ENCODE measurements around the gene DCD.

The DCD gene

GRCh38 chr12:54604436-54604835 lies 43.7 kb downstream of the DCD start:
- peaks cover 8% of the 10 kb centered on the region for H3K4me1 ChIP-seq (ENCODE audit: control insufficient read depth, insufficient read depth, low read depth, low read length)
- H3K23ac ChIP-seq (ENCODE audit: low read length in 2 of 2): no peak overlapping the region
- H2BK12ac ChIP-seq (ENCODE audit: low read length in 2 of 2): no peak overlapping the region
- DNase-seq: no peak
- no peak overlapping the region for H2AK5ac ChIP-seq (ENCODE audit: low read length, severe bottlenecking)
- no peak overlapping the region for H3K27ac ChIP-seq (ENCODE audit: low read length, poor library complexity, severe bottlenecking)
- H2BK15ac ChIP-seq (ENCODE audit: low read depth, poor library complexity, severe bottlenecking): no peak overlapping the region
- no peak overlapping the region for H3K4me3 ChIP-seq (ENCODE audit: insufficient read depth in 1 of 2, low read depth in 1 of 2, low read length in 2 of 2)
- H4K91ac ChIP-seq (ENCODE audit: low read length): no peak overlapping the region
- H3K9ac ChIP-seq (ENCODE audit: low read length): no peak overlapping the region
- H3K79me1 ChIP-seq (replicated peaks; ENCODE audit: low read length, poor library complexity, severe bottlenecking): no peaks in the 10 kb centered on the region
- no peak overlapping the region for H2BK120ac ChIP-seq (ENCODE audit: low read depth, low read length)
- H3K9me3 ChIP-seq (ENCODE audit: control insufficient read depth, low read length): no peaks in the 10 kb centered on the region
- H3K27me3 ChIP-seq (ENCODE audit: control insufficient read depth in 1 of 2, insufficient read depth in 1 of 2, low read length in 2 of 2): peaks cover 35 to 38% of the 10 kb centered on the region in 2 experiments
- no peak overlapping the region for H3K18ac ChIP-seq (ENCODE audit: low read depth in 1 of 2, low read length in 2 of 2)
- H3K14ac ChIP-seq (ENCODE audit: low read length in 2 of 2): no peak overlapping the region
- 82% methylated on average over 3 of the region's 4 CpGs for WGBS
- H2AFZ ChIP-seq (ENCODE audit: low read depth, low read length): no peak overlapping the region
- no peaks in the 10 kb centered on the region for H3K36me3 ChIP-seq (ENCODE audit: control insufficient read depth in 1 of 2, insufficient read depth in 2 of 2, low read depth in 1 of 2, low read length in 2 of 2)
- no peak overlapping the region for H2BK5ac ChIP-seq (ENCODE audit: low read depth, low read length, poor library complexity, severe bottlenecking)
- H3K4ac ChIP-seq (ENCODE audit: low read depth in 1 of 2, low read length in 2 of 2): no peak overlapping the region
- H4K8ac ChIP-seq (ENCODE audit: low read length): no peak overlapping the region
- H3K4me2 ChIP-seq (ENCODE audit: low read length, poor library complexity, severe bottlenecking): no peak overlapping the region

- H3K4me1 ChIP-seq (ENCODE audit: control insufficient read depth, insufficient read depth, low read depth, low read length): peaks cover 8% of the 10 kb centered on the region
- 83% methylated on average over 5 of the region's 5 CpGs for WGBS
- H2BK5ac ChIP-seq (ENCODE audit: low read depth, low read length, poor library complexity, severe bottlenecking): no peak overlapping the region
- H4K8ac ChIP-seq (ENCODE audit: low read length): no peak overlapping the region
- H3K27ac ChIP-seq (ENCODE audit: low read length, poor library complexity, severe bottlenecking): no peak overlapping the region
- no peak overlapping the region for H3K14ac ChIP-seq (ENCODE audit: low read length in 2 of 2)
- no peak overlapping the region for H2BK12ac ChIP-seq (ENCODE audit: low read length in 2 of 2)
- no peak overlapping the region for H3K18ac ChIP-seq (ENCODE audit: low read depth in 1 of 2, low read length in 2 of 2)
- H3K9ac ChIP-seq (ENCODE audit: low read length): no peak overlapping the region
- peaks cover 35 to 37% of the 10 kb centered on the region in 2 experiments for H3K27me3 ChIP-seq (ENCODE audit: control insufficient read depth in 1 of 2, insufficient read depth in 1 of 2, low read length in 2 of 2)
- H2BK15ac ChIP-seq (ENCODE audit: low read depth, poor library complexity, severe bottlenecking): no peak overlapping the region
- DNase-seq: no peak
- H4K91ac ChIP-seq (ENCODE audit: low read length): no peak overlapping the region
- no peak overlapping the region for H3K4ac ChIP-seq (ENCODE audit: low read depth in 1 of 2, low read length in 2 of 2)
- no peaks in the 10 kb centered on the region for H3K36me3 ChIP-seq (ENCODE audit: control insufficient read depth in 1 of 2, insufficient read depth in 2 of 2, low read depth in 1 of 2, low read length in 2 of 2)
- H3K23ac ChIP-seq (ENCODE audit: low read length in 2 of 2): no peak overlapping the region
- H2BK120ac ChIP-seq (ENCODE audit: low read depth, low read length): no peak overlapping the region
- H2AFZ ChIP-seq (ENCODE audit: low read depth, low read length): no peak overlapping the region
- H3K4me2 ChIP-seq (ENCODE audit: low read length, poor library complexity, severe bottlenecking): no peak overlapping the region
- no peak overlapping the region for H2AK5ac ChIP-seq (ENCODE audit: low read length, severe bottlenecking)
- H3K79me1 ChIP-seq (replicated peaks; ENCODE audit: low read length, poor library complexity, severe bottlenecking): no peaks in the 10 kb centered on the region
- no peak overlapping the region for H3K4me3 ChIP-seq (ENCODE audit: insufficient read depth in 1 of 2, low read depth in 1 of 2, low read length in 2 of 2)
- no peaks in the 10 kb centered on the region for H3K9me3 ChIP-seq (ENCODE audit: control insufficient read depth, low read length)
Observed at GRCh38 chr12:54603872-54604271, 44.3 kb downstream of the DCD start.

GRCh38 chr12:54603173-54603814 lies 44.9 kb downstream of the DCD start:
- H3K27ac ChIP-seq (ENCODE audit: low read length, poor library complexity, severe bottlenecking): no peak overlapping the region
- no peak overlapping the region for H2BK5ac ChIP-seq (ENCODE audit: low read depth, low read length, poor library complexity, severe bottlenecking)
- H3K36me3 ChIP-seq (ENCODE audit: control insufficient read depth in 1 of 2, insufficient read depth in 2 of 2, low read depth in 1 of 2, low read length in 2 of 2): no peaks in the 10 kb centered on the region
- no peak overlapping the region for H3K14ac ChIP-seq (ENCODE audit: low read length in 2 of 2)
- no peak overlapping the region for H3K9ac ChIP-seq (ENCODE audit: low read length)
- H2BK12ac ChIP-seq (ENCODE audit: low read length in 2 of 2): no peak overlapping the region
- H3K27me3 ChIP-seq (ENCODE audit: control insufficient read depth in 1 of 2, insufficient read depth in 1 of 2, low read length in 2 of 2): peaks cover 32 to 36% of the 10 kb centered on the region in 2 experiments
- no peak overlapping the region for H4K8ac ChIP-seq (ENCODE audit: low read length)
- no peak overlapping the region for H3K23ac ChIP-seq (ENCODE audit: low read length in 2 of 2)
- H2BK120ac ChIP-seq (ENCODE audit: low read depth, low read length): no peak overlapping the region
- no peak overlapping the region for H3K4me2 ChIP-seq (ENCODE audit: low read length, poor library complexity, severe bottlenecking)
- H2AFZ ChIP-seq (ENCODE audit: low read depth, low read length): no peak overlapping the region
- peaks cover 8% of the 10 kb centered on the region for H3K4me1 ChIP-seq (ENCODE audit: control insufficient read depth, insufficient read depth, low read depth, low read length)
- H2BK15ac ChIP-seq (ENCODE audit: low read depth, poor library complexity, severe bottlenecking): no peak overlapping the region
- DNase-seq: peak; percentile 66
- H3K18ac ChIP-seq (ENCODE audit: low read depth in 1 of 2, low read length in 2 of 2): no peak overlapping the region
- no peaks in the 10 kb centered on the region for H3K79me1 ChIP-seq (replicated peaks; ENCODE audit: low read length, poor library complexity, severe bottlenecking)
- no peaks in the 10 kb centered on the region for H3K9me3 ChIP-seq (ENCODE audit: control insufficient read depth, low read length)
- no peak overlapping the region for H4K91ac ChIP-seq (ENCODE audit: low read length)
- WGBS: 7% methylated on average over 5 of the region's 8 CpGs
- no peak overlapping the region for H3K4me3 ChIP-seq (ENCODE audit: insufficient read depth in 1 of 2, low read depth in 1 of 2, low read length in 2 of 2)
- no peak overlapping the region for H3K4ac ChIP-seq (ENCODE audit: low read depth in 1 of 2, low read length in 2 of 2)
- no peak overlapping the region for H2AK5ac ChIP-seq (ENCODE audit: low read length, severe bottlenecking)

GRCh38 chr12:54602661-54603060 lies 45.5 kb downstream of the DCD start:
- Histone ChIP-seq H2AK5ac (ENCODE audit: low read length, severe bottlenecking) (no peak overlapping the region), H2BK12ac (ENCODE audit: low read length in 2 of 2) (no peak overlapping the region), H3K23ac (ENCODE audit: low read length in 2 of 2) (no peak overlapping the region), H3K27me3 (ENCODE audit: control insufficient read depth in 1 of 2, insufficient read depth in 1 of 2, low read length in 2 of 2) (peaks cover 35% of the 10 kb centered on the region in 2 experiments), H2BK15ac (ENCODE audit: low read depth, poor library complexity, severe bottlenecking) (no peak overlapping the region), H3K9ac (ENCODE audit: low read length) (no peak overlapping the region), H2AFZ (ENCODE audit: low read depth, low read length) (no peak overlapping the region), H2BK5ac (ENCODE audit: low read depth, low read length, poor library complexity, severe bottlenecking) (no peak overlapping the region), H3K36me3 (ENCODE audit: control insufficient read depth in 1 of 2, insufficient read depth in 2 of 2, low read depth in 1 of 2, low read length in 2 of 2) (no peaks in the 10 kb centered on the region), H3K9me3 (ENCODE audit: control insufficient read depth, low read length) (no peaks in the 10 kb centered on the region), H3K4me3 (ENCODE audit: insufficient read depth in 1 of 2, low read depth in 1 of 2, low read length in 2 of 2) (no peak overlapping the region), H3K4me1 (ENCODE audit: control insufficient read depth, insufficient read depth, low read depth, low read length) (peaks cover 8% of the 10 kb centered on the region), H4K8ac (ENCODE audit: low read length) (no peak overlapping the region), H2BK120ac (ENCODE audit: low read depth, low read length) (no peak overlapping the region), H3K27ac (ENCODE audit: low read length, poor library complexity, severe bottlenecking) (no peak overlapping the region), H3K4ac (ENCODE audit: low read depth in 1 of 2, low read length in 2 of 2) (no peak overlapping the region), H3K14ac (ENCODE audit: low read length in 2 of 2) (no peak overlapping the region), H3K18ac (ENCODE audit: low read depth in 1 of 2, low read length in 2 of 2) (no peak overlapping the region), H3K79me1 (replicated peaks; ENCODE audit: low read length, poor library complexity, severe bottlenecking) (no peaks in the 10 kb centered on the region), H4K91ac (ENCODE audit: low read length) (no peak overlapping the region), H3K4me2 (ENCODE audit: low read length, poor library complexity, severe bottlenecking) (no peak overlapping the region)
- 50% methylated on average over 2 of the region's 2 CpGs for WGBS
- no peak for DNase-seq
